Measurements from ENCODE around the gene ZNF438. TPM values are rescaled to one million over a fixed set of nuclear protein-coding genes. Genes with fewer than 3 reads are reported as not detected.
A peak's percentile ranks its signal among the peaks of the same experiment; 100 is the strongest.
"Not testable (repeated sequence)": the region's sequence is repeated elsewhere in the genome, so short reads cannot be mapped to it uniquely, and the experiment has no call there.

ZNF438 gene
- total RNA-seq, 1 experiment from 2014 or later: 3.7 TPM

DNA sequence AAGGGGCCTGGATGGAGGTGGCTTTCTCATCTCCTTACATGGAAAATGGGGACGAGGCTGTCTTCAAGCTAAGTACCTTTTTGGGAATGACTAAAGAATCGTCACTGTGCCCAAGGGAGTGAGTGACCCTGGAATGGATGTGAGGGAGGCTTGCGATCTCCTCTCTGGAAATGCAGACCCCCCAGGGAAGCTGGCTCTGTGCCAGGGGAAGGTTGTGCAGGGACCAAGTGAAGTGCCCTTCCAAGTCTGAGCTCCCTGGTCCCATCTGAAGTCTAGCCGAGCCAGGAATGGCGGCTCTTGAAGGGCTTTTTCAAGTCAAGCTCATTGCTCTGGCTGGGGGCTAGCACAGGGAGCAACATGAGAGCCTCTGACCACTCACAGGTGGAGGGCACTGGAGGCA is 221.2 kb downstream of the ZNF438 start:
- DNase-seq: no peak
- H3K36me3 ChIP-seq: no peaks in the 10 kb centered on the region
- no peak overlapping the region for H3K4me3 ChIP-seq
- H3K27me3 ChIP-seq: no peaks in the 10 kb centered on the region
- no peaks in the 10 kb centered on the region for H3K9me3 ChIP-seq

DNA sequence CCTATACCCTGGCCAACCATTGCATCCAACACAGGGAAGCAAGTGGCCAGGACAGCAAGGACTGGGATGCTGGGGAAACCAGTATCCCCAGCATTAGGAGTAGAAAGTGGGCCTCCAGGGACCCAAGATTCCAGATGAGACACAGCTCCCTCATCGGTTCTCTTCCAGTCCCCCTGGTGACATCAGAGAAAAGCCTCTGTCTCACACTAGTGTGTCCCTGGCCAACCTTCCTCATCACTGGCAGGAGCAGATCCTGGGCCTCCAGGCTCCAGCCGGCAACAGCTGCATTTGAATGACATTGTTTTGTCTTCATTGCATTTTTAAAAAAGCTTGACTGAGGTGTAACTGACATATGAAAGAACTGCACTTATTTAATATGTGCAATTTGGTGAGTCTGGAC is 224.8 kb downstream of the ZNF438 start:
- Histone ChIP-seq H3K9me3 (no peaks in the 10 kb centered on the region), H3K27me3 (no peaks in the 10 kb centered on the region), H3K36me3 (no peaks in the 10 kb centered on the region), H3K4me3 (no peak overlapping the region)
- no peak for DNase-seq

DNA sequence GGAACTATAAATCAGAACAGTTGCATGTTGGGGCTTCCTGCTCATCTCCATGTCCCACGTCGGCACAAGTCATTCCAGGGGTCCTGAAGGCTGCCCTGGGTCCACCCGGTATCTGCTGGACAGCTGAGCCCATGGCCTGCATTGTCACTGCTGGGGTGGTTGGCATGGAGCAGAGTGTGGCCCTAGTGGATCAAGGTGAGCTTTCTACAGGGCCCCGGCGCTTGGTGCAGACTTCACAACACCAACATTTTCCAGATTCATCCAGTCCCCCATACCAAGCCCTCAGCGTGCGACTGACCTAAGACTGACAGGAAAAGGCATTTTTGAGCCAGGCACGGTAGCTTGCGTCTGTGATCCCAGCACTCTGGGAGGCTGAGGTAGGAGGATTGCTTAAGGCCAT is 226.6 kb downstream of the ZNF438 start:
- Histone ChIP-seq H3K36me3 (no peaks in the 10 kb centered on the region), H3K27me3 (no peaks in the 10 kb centered on the region), H3K4me3 (no peak overlapping the region), H3K9me3 (no peaks in the 10 kb centered on the region)
- DNase-seq: no peak

DNA sequence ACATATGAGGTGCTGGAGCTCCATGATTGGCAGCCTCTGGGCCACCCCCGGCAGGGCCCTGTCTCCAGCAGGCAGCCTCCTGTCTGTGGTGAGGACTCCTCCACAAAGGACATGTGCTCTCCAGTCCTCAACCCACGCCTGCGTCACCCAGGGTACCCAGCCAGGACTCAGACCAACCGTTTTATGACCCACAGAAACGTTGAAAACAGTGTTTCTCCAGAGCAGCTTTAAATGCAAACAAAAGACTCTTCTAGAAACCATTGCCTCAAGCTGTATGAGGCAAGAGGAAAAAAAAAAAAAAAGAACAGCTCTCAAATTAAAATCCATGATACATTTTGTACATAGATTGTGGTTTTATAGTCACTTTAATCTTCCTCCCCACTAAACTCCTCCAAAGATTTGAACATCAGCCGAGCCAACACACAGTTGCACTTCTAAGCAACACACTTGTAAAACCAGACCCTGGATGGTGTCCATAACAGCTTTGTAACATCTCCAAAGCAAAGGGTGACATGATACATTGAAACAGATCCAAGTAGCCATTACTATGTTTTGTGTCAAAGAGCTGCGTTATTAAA is 227.1 kb downstream of the ZNF438 start:
- H3K27me3 ChIP-seq: no peaks in the 10 kb centered on the region
- no peak overlapping the region for H3K4me3 ChIP-seq
- no peaks in the 10 kb centered on the region for H3K9me3 ChIP-seq
- peak; percentile 29 for DNase-seq
- H3K36me3 ChIP-seq: no peaks in the 10 kb centered on the region

DNA sequence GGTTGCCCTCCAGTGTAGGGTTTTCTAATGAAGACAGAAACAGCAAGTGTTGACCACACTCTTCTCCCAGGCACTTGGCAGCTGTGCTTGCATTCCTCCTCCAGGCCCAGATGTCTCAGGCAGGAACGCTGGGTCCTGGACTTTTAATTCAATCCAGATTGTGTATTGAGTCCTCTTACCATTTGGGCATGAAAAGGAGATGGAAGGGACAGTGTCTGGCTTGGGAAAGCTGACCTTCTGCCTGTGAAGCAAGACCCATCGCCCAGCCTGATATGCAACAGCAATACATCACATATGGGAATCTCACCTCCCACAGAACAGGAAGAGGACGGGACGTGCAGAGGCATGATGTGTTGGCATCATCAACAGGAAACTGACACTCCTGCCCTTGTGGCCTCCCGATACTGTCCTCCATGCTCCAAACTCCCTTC is 227.8 kb downstream of the ZNF438 start:
- H3K4me3 ChIP-seq: no peak overlapping the region
- no peaks in the 10 kb centered on the region for H3K36me3 ChIP-seq
- no peaks in the 10 kb centered on the region for H3K9me3 ChIP-seq
- peak; percentile 28 for DNase-seq
- no peaks in the 10 kb centered on the region for H3K27me3 ChIP-seq

DNA sequence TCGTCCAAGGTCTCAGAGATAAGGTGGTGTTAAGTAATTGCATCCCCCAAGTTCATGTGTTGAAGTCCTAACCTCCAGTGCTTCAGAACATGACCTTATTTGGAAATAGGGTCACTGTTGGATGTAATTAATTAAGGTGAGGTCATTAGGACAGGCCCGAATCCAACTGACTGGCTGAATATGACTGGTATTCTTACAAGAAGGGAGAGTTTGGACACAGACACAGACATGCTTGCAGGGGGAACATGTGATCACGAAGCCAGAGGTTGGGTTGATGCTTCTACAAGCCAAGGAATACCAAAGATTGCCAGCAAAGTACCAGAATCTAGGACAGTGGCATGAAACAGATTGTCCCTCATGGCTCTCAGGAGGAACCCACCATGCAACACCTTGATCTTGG is 228.6 kb downstream of the ZNF438 start:
- no peaks in the 10 kb centered on the region for H3K27me3 ChIP-seq
- H3K36me3 ChIP-seq: no peaks in the 10 kb centered on the region
- H3K4me3 ChIP-seq: no peak overlapping the region
- no peaks in the 10 kb centered on the region for H3K9me3 ChIP-seq
- DNase-seq: no peak

- Histone ChIP-seq H3K4me3 (no peak overlapping the region), H3K9me3 (no peaks in the 10 kb centered on the region), H3K27me3 (no peaks in the 10 kb centered on the region), H3K36me3 (no peaks in the 10 kb centered on the region)
- no peak for DNase-seq
Observed at GRCh38 chr10:30800368-30800767, 231.3 kb downstream of the ZNF438 start.

GRCh38 chr10:30798646-30799185 is 232.9 kb downstream of the ZNF438 start:
- Histone ChIP-seq H3K36me3 (no peaks in the 10 kb centered on the region), H3K9me3 (no peaks in the 10 kb centered on the region), H3K4me3 (no peak overlapping the region), H3K27me3 (no peaks in the 10 kb centered on the region)
- DNase-seq: no peak

- H3K9me3 ChIP-seq, H3K27me3 ChIP-seq, DNase-seq, H3K36me3 ChIP-seq, H3K4me3 ChIP-seq: not testable (repeated sequence)
Observed at GRCh38 chr10:30795024-30795423, 236.6 kb downstream of the ZNF438 start.
